Upper lobe of left lung (tissue), 4 donors: ENCODE measurements around the gene STN1.

Source experiments
- EP300 ChIP-seq, 4 donors: sonication (generic); formaldehyde crosslinking; IDR thresholded peaks; one replicate each; pipeline ENCODE4 v1.5.1; 2017; ENCODE audit warnings: antibody characterized with exemption in 4 of 4, control low read depth in 2 of 4
- POLR2A ChIP-seq, 4 donors: fragments of 450-650 bp; IDR thresholded peaks; one replicate each; pipeline ENCODE4 v1.5.1; 2016 to 2017; ENCODE audit warnings: antibody characterized with exemption in 4 of 4, mild to moderate bottlenecking in 2 of 4

DNA sequence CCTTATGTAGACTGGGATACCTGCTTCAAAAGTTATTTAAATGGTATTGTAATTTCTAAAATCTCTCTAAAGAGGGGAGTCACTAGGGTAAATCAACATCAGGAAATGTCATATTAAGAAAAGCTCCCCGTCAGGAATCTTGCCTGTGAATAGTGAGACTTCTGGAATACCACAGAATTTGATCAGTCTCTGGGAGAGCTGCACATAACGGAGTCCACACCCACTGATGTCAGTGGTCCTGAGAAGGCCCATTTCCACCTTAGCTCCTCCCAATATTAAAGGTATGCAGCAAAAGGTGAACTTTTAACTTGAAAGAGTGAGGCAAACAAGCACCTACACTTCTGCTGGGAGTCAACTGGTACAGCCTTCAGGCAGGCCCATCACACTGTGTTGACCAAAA, 27.3 kb downstream of the STN1 start:
- TF ChIP-seq POLR2A (IDR thresholded peaks at IDR 0.05) = no peak
- no peak for TF ChIP-seq EP300 (IDR thresholded peaks at IDR 0.05)
